SHP77 treated with DMSO at 0.1 percent for 48 hours (cell line): ENCODE data around the gene RCOR3.

Experiments used
- DNase-seq: peaks from one replicate; lab custom pipeline; 2025; lab: John Stamatoyannopoulos, UW

The RCOR3 gene

DNA sequence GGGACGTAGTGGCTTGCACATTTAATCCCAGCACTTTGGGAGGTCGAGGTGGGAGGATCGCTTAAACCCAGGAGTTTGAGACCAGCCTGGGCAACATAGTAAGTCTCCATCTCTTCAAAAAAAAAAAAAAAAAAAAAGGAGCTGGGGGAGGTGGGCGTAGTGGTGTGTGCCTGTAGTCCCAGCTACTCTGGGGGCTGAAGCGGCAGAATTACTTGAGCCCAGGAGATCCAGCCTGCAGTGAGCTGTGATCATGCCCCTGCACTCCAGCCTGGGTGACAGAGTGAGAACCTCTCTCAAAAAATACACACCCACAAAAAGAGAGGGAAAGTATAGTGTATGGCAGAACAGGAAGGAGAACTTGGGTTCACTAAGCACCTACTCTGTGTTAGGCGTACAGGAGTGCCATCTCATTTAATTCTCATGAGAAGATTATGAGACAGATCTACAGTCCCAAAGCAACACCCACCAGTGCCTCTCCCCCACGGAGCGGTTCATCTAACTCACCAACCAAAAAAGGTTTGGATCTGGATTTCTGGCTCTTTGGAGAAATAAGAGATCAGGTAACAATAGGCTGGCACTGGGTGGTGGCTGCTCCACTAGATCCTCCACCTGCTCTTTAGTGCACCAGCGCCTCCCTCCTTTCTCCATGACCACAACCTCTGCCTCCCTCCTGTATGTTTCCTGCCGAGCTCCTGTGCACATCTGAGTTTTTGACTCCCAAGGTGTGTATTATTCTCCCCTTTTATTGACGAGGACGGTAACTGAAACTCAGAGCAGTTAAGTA is 66.0 kb downstream of the RCOR3 start:
- no peak for DNase-seq

DNA sequence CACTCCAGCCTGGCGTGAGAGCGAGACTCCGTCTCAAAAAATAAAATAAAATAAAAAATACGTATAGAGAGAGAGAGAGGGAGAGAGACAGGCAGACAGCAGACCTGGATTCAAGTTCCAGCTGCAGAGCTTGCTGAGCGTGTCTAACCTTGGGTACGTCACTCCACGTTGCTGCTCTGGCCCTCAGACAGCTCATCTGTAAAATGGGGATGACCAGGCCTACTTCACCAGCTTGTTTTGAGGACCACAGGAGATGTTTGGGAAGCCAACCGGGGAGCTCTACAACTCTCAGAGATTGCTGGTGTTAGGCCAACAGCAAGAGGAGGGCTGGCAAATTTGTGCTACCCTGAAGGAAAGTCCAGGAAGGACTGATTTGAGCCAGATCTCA is 67.0 kb downstream of the RCOR3 start:
- DNase-seq, result no peak

DNA sequence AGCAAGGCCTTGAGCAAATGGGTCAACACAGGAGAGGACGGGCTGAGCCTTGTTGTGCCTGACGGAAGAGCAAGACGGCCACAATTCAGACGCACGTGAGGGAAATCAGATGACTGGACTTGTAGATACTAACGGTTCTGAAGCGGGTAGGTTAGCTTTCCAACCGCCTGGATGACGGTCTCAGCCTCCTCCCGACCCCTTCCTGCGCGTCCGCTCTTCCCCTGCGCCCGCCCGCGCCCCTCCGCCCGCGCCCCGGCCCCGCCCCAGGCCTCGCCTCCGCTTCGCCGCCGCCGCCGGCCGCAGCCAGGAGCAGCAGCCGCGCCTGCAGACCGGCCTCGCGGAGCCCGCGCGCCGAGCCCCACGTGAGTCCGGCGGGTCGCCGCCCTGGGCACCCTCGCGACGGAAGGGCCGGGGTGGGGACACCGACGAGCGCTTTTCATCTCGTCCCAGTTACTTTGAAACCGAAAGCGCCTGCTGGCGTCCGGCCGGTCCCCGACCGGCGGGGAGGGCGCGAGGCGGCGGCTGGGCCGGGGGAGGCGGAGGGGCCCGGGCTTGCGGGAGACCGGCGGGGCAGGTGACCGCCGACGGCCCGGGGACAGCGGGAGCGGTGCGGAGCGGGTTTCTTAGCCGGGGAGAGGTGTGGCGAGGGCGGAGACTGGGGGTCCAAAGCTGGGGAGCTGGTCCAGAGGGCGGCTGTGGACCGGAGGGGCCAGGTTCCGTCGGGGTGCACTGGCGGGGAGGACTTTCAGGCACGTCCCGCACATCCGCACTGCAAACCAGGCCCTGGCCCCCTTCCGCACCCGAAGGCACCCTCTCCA is 67.6 kb downstream of the RCOR3 start, which contains the start of gene TRAF5:
TRAF5 (plus strand) TSS at position 306 of the 818 bp plus-strand sequence. CDS start 26,407 bp downstream, outside the sequence.
- DNase-seq, result no peak

DNA sequence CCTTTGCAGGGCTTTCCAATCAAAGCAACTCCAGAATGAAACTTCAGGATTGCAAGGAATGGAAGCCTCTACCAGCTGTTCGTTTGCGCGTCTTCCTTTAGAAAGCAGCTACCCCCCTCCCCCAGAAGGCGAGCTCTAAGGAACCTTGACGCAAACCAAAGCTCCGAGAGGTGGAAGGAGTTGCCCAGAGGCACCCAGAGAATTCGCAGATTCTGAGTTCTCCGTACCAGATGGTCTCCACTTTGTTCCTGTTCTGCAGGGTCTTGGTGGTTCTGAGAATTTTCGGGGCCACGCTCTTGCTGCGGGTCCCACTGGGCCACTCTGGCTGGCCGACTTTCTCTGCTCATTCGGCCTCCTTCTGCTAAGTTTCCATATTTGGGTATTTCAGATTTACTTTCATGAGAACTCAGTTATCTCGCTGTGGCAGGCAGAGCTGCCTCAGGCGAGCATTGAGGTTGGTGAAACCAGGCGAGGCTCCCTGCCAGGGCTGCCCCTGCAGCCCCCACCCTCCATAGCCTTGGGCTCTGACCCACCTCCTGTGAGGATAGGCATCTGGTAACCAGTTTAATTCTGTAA is 68.3 kb downstream of the RCOR3 start:
- DNase-seq, result no peak

DNA sequence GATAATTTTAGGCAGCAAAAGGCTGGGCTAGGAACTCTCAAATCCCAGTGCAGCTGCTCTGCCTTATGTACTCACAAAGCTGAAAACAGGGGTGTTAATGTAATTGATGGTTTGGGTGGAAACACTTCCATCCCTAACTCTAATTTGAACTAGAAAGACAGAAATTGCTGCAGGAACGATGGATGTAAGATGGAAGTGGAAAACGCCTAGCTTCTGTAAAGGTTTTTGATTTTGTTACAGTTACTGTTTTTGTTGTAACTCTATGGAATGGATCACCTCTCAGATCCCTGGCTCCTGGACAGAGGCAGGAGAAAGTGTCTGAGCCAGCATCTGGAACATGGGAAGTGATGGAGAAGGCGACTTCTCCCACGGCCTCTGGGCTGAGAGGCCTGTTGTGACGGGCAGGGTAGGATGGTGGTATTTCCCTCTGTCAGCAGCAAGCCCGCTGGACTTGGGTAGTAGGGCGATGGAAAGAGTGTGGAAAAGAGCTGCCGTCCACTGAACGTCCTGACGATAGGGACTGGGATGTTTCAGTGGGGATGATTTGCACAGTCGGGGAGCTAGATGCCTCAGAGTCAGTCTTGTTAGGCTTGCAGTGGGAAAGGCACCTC is 69.0 kb downstream of the RCOR3 start:
- no peak for DNase-seq

DNA sequence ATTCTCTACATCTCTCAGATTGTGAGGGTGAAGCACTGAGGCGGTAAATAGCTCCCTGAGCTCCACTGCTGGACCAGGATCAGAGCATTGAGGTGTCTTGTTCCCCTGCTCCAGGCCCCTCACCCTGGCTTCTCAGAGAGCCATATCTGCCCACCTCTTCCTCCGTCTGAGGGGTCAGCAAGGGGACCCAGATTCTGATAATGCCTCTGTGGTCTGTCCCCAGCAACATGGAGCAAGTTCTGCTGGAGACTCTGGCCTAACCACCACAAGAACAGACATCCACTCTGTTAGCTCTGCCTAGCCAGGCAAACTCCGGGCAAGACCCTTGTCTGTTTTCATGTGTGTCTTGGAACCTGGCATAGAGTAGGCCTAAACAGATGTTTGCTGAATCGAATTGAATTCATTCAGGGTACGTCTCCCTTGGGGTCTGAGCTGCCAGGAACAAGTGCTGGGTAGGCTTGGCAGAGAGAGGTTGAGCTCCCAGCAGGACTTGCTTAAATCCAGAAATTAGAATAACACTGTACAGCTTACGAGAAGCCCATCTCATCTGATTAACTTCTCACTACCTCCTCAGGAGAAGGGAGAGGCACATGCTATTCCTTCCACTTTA is 69.8 kb downstream of the RCOR3 start:
- no peak for DNase-seq

DNA sequence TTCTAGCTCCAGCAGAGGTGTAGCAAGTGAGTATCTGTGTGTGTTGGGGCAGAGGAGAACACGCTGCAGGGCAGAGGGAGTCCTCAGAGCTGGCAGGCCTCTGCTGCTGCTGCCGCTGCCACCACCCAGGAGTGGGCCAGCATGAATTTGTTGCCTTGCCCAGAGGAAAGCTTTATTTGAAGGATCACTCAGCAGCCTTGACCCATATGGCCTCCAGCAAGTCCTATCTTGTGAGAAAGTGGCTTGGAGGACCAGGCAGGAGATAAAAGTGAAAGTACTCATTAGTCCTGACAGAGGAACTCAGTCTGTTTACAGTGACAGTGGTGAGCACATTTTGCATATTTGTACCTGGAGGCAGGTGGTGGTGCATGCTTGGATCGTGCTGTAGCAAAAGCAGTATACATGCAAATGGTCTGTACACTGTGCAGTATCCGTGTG is 70.6 kb downstream of the RCOR3 start:
- no peak for DNase-seq

DNA sequence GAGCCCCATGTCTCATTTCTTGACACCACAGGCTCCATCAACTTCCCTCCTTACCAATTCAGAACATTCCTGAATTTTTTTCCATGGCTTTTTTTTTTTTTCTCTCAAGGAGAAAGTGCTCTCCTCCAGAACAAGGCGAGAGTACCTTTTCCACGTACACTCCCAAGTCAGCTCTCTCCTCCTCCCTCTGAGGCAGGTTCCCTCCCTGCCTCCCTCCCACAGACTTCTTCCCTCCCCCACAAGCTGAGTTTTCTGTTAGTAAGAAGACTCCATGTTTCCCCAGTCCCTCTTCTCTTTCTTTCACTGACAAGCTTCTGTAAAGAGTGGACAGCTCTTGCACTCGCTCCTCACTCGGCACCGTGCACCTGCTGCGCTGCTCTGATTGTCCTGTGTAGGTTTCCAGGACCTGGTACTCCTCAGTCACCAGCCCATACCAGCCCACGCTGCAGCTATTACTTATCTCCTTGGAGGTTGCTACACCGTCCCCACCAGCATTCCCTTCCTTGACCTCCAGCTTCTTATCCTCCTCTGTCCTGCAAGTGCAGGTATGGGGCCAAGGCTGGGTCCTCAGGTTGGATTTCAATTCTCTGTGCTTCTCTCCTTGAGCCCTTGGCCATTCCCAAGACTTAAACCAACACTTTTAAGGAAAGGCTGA is 71.2 kb downstream of the RCOR3 start:
- DNase-seq, result no peak

DNA sequence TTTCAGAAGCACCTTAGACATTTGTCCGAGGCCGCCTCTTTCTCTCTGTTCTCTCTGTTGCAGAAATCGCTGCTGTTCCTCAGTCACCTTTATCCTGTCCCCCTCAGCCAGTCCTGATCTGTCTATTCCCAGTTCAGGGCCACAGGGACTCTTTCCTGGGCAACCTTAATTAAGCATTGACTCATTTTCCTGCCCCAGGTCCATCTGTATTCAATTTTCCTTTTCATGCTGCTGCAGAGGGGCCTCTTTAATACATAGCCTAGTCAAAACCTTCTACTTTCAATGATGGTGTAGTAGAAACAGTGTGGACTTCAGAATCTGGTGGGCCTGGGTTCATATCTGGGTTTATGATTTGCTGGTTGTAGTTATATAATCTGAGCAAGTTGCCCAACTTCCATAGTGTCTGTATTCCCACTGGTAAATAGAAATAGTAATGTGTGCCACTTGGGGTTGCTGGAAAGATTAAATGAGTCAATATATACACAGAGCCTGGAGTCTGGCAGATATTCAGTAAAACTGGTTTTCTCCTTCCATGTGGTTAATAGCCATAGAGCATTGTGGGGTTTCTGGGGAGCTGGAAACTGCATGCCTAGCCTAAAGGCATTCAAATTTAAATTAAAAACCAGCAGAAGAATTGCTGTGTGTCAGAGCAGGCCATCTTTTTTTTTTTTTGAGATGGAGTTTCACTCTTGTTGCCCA is 72.0 kb downstream of the RCOR3 start:
- DNase-seq, result no peak

DNA sequence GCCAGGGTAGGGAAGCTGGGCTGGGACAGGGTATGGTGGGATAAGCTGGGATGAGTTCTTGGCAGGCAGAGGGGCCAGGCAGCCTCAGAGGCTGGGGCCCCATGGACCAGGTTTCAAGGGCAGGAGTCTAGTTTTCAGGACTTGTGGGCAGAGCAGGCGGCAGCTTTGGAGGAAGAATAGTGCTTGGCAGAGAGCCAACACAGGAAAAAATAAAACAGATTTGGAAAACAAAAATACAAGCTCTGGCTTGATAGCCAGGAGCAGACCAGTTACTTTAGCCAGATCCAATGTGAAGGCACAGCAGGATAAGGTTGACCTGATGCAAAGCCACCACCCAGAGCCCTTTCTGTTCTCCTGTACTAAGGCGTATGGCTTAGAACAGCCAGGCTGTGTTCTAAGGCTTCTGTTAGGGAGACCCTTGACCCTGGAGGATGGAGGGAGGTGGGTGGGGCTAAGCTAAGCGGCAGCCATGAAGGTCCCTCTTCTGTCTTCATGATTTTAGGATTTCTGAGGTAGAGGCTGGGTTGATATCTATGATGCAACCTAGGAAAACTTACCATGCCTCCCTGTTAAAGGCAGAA is 73.0 kb downstream of the RCOR3 start:
- DNase-seq, result no peak

DNA sequence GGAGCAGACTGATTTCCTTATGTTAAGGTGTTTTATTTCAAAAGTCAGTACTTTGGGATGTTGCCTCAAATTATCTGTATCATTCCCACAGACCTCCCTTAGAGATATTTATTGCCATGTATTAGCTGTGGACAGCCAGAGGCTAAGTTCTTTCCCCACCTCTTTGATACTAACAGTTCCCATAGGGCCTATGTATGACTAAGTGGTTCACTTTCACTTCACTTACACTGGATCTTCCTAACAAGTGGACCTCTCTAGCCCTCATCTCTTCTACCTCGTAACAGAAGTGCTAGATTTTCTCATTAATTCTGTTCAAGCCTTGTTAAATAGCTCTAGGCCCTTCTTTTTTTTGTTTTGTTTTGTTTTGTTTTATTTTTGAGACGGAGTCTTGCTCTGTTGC is 73.7 kb downstream of the RCOR3 start:
- no peak for DNase-seq

DNA sequence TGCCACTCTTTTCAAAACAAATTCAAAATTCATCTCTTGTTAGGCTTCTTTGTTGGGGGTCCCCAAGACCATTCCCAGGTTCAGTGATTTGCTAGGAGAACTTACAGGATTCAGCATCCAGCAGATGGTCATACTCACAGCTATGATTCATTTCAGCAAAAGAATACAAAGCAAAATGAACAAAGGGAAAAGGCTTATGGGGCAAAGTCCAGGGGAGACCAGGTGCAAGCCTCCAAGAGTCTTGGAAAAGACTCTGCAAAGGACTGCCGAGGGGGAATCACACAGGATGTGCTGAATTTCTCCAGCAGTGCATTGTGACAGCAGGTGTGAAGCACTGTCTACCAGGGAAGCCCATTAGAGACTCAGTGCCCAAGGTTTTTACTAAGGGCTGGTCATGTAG is 74.7 kb downstream of the RCOR3 start:
- DNase-seq, result no peak

DNA sequence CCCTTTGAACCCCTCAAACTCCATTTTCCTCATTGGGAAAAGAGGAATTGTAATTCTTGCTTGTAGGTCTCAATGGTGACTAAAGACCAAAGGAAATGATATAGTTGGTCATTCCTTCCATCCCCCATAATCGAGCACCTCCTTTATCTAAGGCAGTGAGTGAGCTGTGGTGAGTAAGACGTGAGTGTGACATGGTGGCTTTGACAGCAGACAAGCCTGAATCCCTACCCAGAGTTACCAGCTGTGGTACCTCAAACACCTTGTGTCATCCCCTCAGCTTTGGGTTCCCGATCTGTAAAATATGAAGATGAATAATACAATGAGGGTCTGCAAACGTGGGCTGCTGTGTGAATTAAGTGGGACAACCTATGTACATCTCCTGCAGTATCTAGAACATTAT is 75.8 kb downstream of the RCOR3 start:
- no peak for DNase-seq

DNA sequence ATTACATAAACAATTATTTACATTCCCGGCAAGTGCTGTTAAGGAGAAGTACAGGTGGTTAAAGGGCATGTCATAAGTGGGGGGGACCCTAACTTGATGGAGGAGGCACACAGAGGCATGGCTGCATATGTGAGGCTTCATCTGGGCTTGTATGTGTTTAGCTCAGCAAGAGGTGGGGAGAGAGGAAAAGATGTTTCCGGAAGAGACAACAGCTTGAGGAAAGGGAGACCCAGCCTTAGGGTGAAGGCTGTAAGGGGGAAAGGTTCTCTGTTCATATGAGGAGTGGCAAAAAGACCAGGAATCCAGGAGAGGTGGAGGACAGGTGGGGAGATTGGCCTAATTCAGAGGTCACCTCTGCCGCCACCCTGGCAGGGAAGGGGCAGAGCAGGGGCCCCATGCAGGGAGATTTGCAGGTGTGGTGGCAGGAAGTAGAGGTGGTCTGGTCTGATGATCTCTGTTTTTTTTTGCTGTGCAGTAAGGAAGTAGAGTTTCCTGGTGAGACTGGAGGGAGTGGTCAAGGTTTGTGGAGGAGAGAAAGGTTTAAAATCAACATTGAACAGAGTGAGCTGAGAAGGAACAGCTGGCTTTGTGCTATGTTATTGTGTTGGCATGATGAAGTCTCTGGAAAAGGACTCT is 76.5 kb downstream of the RCOR3 start:
- no peak for DNase-seq

DNA sequence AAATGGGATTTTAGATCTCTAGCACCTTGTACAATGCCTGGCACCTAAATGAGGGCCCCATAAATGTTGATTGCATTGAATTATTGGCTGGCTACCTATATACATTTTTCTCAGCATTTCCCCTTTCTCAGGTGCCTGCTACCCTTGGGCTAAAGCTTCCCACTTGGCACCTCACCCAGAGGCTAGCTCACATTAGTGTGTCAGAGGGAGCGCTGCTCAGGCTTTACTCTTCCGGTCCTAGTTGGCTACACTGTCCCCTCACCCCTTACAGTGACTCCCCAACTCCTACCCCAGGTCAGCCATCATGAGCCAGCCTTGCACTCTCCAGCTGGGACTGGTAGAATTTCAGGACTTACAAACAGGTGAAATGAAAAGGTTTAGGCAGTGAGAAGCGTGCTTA is 77.0 kb downstream of the RCOR3 start:
- DNase-seq, result no peak

DNA sequence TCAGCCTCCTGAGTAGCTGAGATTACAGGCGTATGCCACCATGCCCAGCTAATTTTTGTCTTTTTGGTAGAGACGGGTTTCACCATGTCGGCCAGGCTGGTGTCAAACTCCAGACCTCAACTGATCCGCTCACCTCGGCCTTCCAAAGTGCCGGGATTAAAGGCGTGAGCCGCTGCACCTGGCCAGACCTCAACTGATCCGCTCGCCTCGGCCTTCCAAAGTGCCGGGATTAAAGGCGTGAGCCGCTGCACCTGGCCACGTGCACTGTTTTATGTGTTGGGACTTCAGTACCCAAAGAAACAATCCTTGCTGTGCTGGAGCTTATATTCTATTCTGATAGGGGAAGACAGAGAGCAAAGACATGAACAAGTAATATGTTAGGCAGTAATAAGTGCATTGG is 77.6 kb downstream of the RCOR3 start:
- no peak for DNase-seq

DNA sequence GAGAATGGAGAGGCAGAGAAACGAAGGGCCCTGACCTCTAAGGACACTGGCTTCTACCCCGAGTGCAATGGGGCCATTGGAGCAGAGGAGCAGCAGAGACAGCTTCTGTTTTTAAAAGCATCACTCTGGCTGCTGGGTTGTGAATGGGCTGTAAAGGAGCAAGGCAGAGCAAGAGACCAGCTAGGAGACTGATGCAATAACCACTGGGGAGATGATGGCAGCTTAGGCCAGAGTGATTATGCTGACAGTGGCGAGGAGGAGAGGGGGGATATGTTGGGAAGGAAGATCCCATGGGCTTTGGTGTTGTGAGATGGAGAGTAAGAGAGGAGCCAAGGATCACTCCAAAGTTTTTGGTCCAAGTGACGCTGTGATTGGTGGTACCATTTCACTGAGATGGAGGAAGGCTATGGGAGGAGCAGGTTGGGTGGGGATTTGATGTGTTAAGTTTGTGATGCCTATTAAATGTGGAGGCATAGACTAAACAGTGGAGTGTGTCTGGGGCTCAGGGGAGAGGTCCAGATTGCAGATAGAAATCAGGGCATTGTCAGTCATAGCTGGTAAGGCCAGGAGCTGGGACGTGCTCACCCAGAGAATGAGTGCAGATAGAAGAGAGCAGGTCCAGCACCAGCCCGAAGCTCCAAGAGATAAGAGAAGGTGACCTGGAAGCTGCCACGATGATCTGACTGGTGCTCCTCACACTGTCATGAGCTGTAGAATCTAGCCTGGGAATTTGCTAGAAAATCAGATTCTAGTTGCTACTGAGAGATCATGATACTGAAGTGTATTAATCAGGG is 78.5 kb downstream of the RCOR3 start:
- no peak for DNase-seq

DNA sequence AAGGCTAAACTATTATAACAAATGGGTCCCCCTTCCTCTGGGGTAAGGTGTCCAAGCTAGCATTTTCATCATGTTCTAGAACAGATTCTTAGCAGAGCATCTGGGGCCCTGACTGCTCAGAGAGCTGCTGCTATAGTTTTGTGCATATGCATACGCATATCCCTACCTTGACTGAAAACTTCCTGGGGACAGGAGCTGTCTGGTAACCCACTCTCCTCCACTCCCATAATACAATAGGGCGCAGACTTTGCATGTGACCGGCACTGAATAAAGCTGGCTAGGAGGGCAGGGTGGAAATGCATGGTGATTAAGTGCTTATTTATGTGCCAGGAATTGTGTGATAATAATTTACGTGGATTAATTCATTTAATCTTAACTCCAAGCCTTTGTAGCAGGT is 79.1 kb downstream of the RCOR3 start:
- DNase-seq, result no peak

DNA sequence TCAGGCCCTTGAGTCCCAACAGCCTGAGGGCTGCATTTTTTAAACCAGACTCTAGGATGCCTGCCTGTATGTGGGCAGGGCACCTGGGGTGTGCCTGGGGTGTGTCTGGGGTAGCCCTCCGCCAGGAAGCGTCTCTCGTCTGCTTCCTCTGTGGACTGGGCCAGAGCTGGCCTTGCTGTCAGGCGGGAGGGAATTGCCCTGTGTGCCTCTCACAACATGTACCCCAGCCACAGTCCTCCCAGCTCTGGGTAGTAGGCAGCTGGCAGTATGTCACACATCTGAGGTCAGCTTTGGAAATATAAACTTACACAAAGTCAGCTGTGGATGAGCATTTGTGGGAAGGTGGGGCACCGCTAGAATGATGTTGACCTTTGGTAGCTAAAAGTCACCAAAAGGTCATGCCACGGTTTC is 80.5 kb downstream of the RCOR3 start:
- no peak for DNase-seq
